HEK293 (cell line): ENCODE results near the gene NPIPB2.

Source experiments
- HIC1 ChIP-seq: fragments of 450-650 bp; formaldehyde crosslinking; IDR thresholded peaks from 2 replicates; pipeline ENCODE4 v1.5.1; 2016; ENCODE audit warnings: missing biosample characterization, missing genetic modification characterization
- HOXC10 ChIP-seq: sonication (generic); formaldehyde crosslinking; IDR thresholded peaks from 2 replicates; pipeline ENCODE4 v1.8.1; 2023; ENCODE audit warnings: mild to moderate bottlenecking, missing genetic modification reagents
- IKZF3 ChIP-seq: fragments of 450-650 bp; IDR thresholded peaks from 2 replicates; pipeline ENCODE4 v1.5.0; 2018; ENCODE audit warnings: missing biosample characterization, mild to moderate bottlenecking, missing genetic modification characterization, moderate library complexity
- KLF8 ChIP-seq: fragments of 450-650 bp; formaldehyde crosslinking; IDR thresholded peaks from 2 replicates; pipeline ENCODE4 v1.5.1; 2016; ENCODE audit warnings: missing biosample characterization, missing genetic modification characterization
- SCRT2 ChIP-seq: fragments of 450-650 bp; formaldehyde crosslinking; IDR thresholded peaks from 2 replicates; pipeline ENCODE4 v1.5.1; 2016; ENCODE audit warnings: missing biosample characterization, missing genetic modification characterization
- SP2 ChIP-seq: fragments of 450-650 bp; formaldehyde crosslinking; IDR thresholded peaks from 2 replicates; pipeline ENCODE4 v1.5.1; 2016; ENCODE audit warnings: missing biosample characterization, missing genetic modification characterization
- ZBTB26 ChIP-seq: fragments of 450-650 bp; formaldehyde crosslinking; optimal IDR thresholded peaks from 2 replicates; pipeline ENCODE3; 2016; ENCODE audit warnings: missing biosample characterization, mild to moderate bottlenecking, missing genetic modification characterization
- ZBTB6 ChIP-seq: fragments of 450-650 bp; formaldehyde crosslinking; IDR thresholded peaks from 2 replicates; pipeline ENCODE4 v1.5.1; 2017; ENCODE audit warnings: missing biosample characterization, missing genetic modification characterization
- ZBTB7A ChIP-seq: fragments of 450-650 bp; formaldehyde crosslinking; IDR thresholded peaks from 2 replicates; pipeline ENCODE4 v1.5.1; 2016; ENCODE audit warnings: low read depth, missing biosample characterization, missing genetic modification characterization
- ZFP3 ChIP-seq: fragments of 450-650 bp; formaldehyde crosslinking; IDR thresholded peaks from 2 replicates; pipeline ENCODE4 v1.5.1; 2016; ENCODE audit warnings: low read depth, missing biosample characterization, missing genetic modification characterization
- ZNF121 ChIP-seq: fragments of 450-650 bp; formaldehyde crosslinking; IDR thresholded peaks from 2 replicates; pipeline ENCODE4 v1.5.1; 2016; ENCODE audit warnings: missing biosample characterization, missing genetic modification characterization
- ZNF175 ChIP-seq: fragments of 450-650 bp; formaldehyde crosslinking; IDR thresholded peaks from 2 replicates; pipeline ENCODE4 v1.5.1; 2016; ENCODE audit warnings: missing biosample characterization, missing genetic modification characterization
- ZNF248 ChIP-seq: fragments of 450-650 bp; formaldehyde crosslinking; IDR thresholded peaks from 2 replicates; pipeline ENCODE4 v1.5.1; 2017; ENCODE audit warnings: missing biosample characterization, missing genetic modification characterization
- ZNF391 ChIP-seq: fragments of 450-650 bp; formaldehyde crosslinking; IDR thresholded peaks from 2 replicates; pipeline ENCODE4 v1.5.1; 2016; ENCODE audit warnings: low read depth, missing biosample characterization, missing genetic modification characterization, borderline replicate concordance
- ZNF394 ChIP-seq: fragments of 450-650 bp; formaldehyde crosslinking; IDR thresholded peaks from 2 replicates; pipeline ENCODE4 v1.5.1; 2016; ENCODE audit warnings: missing biosample characterization, missing genetic modification characterization, mild to moderate bottlenecking, moderate library complexity, borderline replicate concordance
- ZNF426 ChIP-seq: fragments of 450-650 bp; formaldehyde crosslinking; IDR thresholded peaks from 2 replicates; pipeline ENCODE4 v1.5.1; 2017; ENCODE audit warnings: missing biosample characterization, missing genetic modification characterization, mild to moderate bottlenecking, inconsistent platforms, moderate library complexity
- ZNF510 ChIP-seq: fragments of 450-650 bp; formaldehyde crosslinking; IDR thresholded peaks from 2 replicates; pipeline ENCODE4 v1.5.1; 2018; ENCODE audit warnings: mild to moderate bottlenecking, missing genetic modification characterization, missing biosample characterization; ENCODE audit not compliant: insufficient replicate concordance
- ZNF514 ChIP-seq: fragments of 450-650 bp; formaldehyde crosslinking; IDR thresholded peaks from 2 replicates; pipeline ENCODE4 v1.5.1; 2016; ENCODE audit warnings: missing biosample characterization, missing genetic modification characterization
- ZNF658 ChIP-seq: fragments of 450-650 bp; formaldehyde crosslinking; IDR thresholded peaks from 2 replicates; pipeline ENCODE4; 2016; ENCODE audit warnings: missing biosample characterization, missing genetic modification characterization
- ZNF785 ChIP-seq: fragments of 450-650 bp; formaldehyde crosslinking; IDR thresholded peaks from 2 replicates; pipeline ENCODE4 v1.5.1; 2016; ENCODE audit warnings: missing biosample characterization, missing genetic modification characterization
- ZSCAN23 ChIP-seq: fragments of 450-650 bp; formaldehyde crosslinking; IDR thresholded peaks from 2 replicates; pipeline ENCODE4 v1.5.1; 2016; ENCODE audit warnings: missing biosample characterization, missing genetic modification characterization
- ZXDB ChIP-seq: fragments of 450-650 bp; formaldehyde crosslinking; IDR thresholded peaks from 2 replicates; pipeline ENCODE4 v1.5.1; 2016; ENCODE audit warnings: missing biosample characterization, missing genetic modification characterization
- TF ChIP-seq, protein P1 (sequence below): fragments of 450-650 bp; formaldehyde crosslinking; IDR thresholded peaks from 2 replicates; pipeline ENCODE4 v1.5.1; 2016; ENCODE audit warnings: missing biosample characterization, missing genetic modification characterization
- TF ChIP-seq, protein P2 (sequence below): fragments of 450-650 bp; formaldehyde crosslinking; conservative IDR thresholded peaks from 2 replicates; pipeline ENCODE4 v1.5.1; 2016; ENCODE audit warnings: low read depth, missing biosample characterization, missing genetic modification characterization
- TF ChIP-seq, protein P3 (sequence below): fragments of 450-650 bp; formaldehyde crosslinking; IDR thresholded peaks from 2 replicates; pipeline ENCODE4; 2016; ENCODE audit warnings: missing biosample characterization, missing genetic modification characterization

NPIPB2 gene

DNA sequence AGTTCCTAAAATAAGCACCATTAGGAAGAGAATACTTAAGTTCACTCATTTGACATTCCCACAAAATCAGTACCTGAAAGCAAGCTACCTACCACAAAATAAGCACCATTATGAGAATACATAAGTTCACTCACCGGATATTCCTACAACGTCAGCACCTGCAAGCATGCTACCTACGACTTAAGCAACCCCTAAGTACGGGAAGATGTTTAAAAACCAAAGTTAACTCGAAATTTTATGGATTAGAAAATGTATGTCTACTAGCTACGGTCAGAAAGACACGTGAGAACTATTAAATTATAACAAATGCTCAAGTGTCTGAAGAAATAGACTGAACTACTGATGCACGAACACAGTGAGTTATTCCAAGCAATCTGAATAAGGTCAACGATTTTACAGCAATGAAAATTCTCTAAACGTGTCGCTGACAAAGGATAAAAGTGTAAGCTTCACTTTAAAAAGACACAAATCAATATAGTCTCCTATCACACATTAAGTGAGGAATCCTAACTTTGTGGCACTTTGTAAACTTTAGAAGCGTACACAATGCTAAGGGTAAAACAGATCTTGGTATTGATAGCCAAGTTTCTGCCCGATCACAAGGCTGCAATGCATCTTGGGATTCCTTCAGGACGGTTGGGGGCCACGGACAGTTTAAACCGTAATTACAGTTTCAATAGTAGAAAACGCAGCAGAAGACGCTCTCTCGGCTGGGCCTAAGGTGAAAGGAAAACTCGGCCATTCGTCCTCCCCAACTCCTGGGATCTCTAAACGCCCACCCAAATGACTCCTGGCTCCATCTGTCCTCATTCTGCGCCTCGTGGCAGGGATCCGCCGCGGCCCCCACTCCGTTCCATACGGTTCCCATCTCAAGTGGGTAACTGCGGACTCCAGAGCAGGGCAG lies 27.4 kb downstream of the NPIPB2 start (continued):
- TF ChIP-seq ZBTB6 (tag by site-specific recombination) = no peak
- TF ChIP-seq ZNF510 (tag by site-specific recombination) = no peak
- TF ChIP-seq HOXC10 (CRISPR knock-in tag) = no peak
- no peak for TF ChIP-seq ZFP3 (tag by site-specific recombination)
- no peak for TF ChIP-seq ZNF121 (tag by site-specific recombination)
- no peak for TF ChIP-seq IKZF3
- 0 out of 2 replicates have a peak, but pooled peaks have one; percentile 51 for TF ChIP-seq ZXDB (tag by site-specific recombination)
- TF ChIP-seq HIC1 = no peak
- TF ChIP-seq ZNF514 (tag by site-specific recombination) = no peak
- TF ChIP-seq KLF8 (tag by site-specific recombination) = peak; percentile 38; the same call in 1 of the 2 replicates
- no peak for TF ChIP-seq SCRT2 (tag by site-specific recombination)
- TF ChIP-seq, protein P1, sequence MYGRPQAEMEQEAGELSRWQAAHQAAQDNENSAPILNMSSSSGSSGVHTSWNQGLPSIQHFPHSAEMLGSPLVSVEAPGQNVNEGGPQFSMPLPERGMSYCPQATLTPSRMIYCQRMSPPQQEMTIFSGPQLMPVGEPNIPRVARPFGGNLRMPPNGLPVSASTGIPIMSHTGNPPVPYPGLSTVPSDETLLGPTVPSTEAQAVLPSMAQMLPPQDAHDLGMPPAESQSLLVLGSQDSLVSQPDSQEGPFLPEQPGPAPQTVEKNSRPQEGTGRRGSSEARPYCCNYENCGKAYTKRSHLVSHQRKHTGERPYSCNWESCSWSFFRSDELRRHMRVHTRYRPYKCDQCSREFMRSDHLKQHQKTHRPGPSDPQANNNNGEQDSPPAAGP = 0 out of 2 replicates have a peak, but pooled peaks have one; percentile 52
- no peak for TF ChIP-seq ZSCAN23 (tag by site-specific recombination)
- TF ChIP-seq ZNF394 (tag by site-specific recombination) = no peak
- no peak for TF ChIP-seq ZNF248 (tag by site-specific recombination)
- no peak for TF ChIP-seq ZNF785 (tag by site-specific recombination)
- no peak for TF ChIP-seq ZBTB7A (tag by site-specific recombination)
- TF ChIP-seq, protein P2, sequence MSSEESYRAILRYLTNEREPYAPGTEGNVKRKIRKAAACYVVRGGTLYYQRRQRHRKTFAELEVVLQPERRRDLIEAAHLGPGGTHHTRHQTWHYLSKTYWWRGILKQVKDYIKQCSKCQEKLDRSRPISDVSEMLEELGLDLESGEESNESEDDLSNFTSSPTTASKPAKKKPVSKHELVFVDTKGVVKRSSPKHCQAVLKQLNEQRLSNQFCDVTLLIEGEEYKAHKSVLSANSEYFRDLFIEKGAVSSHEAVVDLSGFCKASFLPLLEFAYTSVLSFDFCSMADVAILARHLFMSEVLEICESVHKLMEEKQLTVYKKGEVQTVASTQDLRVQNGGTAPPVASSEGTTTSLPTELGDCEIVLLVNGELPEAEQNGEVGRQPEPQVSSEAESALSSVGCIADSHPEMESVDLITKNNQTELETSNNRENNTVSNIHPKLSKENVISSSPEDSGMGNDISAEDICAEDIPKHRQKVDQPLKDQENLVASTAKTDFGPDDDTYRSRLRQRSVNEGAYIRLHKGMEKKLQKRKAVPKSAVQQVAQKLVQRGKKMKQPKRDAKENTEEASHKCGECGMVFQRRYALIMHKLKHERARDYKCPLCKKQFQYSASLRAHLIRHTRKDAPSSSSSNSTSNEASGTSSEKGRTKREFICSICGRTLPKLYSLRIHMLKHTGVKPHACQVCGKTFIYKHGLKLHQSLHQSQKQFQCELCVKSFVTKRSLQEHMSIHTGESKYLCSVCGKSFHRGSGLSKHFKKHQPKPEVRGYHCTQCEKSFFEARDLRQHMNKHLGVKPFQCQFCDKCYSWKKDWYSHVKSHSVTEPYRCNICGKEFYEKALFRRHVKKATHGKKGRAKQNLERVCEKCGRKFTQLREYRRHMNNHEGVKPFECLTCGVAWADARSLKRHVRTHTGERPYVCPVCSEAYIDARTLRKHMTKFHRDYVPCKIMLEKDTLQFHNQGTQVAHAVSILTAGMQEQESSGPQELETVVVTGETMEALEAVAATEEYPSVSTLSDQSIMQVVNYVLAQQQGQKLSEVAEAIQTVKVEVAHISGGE (tag by site-specific recombination) = peak; percentile 28
- no peak for TF ChIP-seq ZNF426
- TF ChIP-seq ZNF391 (tag by site-specific recombination) = no peak
- TF ChIP-seq, protein P3, sequence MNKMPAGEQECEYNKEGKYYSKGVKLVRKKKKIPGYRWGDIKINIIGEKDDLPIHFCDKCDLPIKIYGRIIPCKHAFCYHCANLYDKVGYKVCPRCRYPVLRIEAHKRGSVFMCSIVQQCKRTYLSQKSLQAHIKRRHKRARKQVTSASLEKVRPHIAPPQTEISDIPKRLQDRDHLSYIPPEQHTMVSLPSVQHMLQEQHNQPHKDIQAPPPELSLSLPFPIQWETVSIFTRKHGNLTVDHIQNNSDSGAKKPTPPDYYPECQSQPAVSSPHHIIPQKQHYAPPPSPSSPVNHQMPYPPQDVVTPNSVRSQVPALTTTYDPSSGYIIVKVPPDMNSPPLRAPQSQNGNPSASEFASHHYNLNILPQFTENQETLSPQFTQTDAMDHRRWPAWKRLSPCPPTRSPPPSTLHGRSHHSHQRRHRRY = no peak
- peak; percentile 22; the same call in 1 of the 2 replicates for TF ChIP-seq SP2 (tag by site-specific recombination)
- TF ChIP-seq ZBTB26 (tag by site-specific recombination) = no peak
- no peak for TF ChIP-seq ZNF175
- no peak for TF ChIP-seq ZNF658
